IMR-90 (cell line): Measurements from ENCODE around the gene CCT3.

Source experiments
- CEBPB ChIP-seq: IDR thresholded peaks from 2 replicates; pipeline ENCODE4 v1.6.1; 2012; ENCODE audit warnings: low read depth, low read length, improper control_type of control experiment
- CHD1 ChIP-seq: IDR thresholded peaks from 2 replicates; pipeline ENCODE4 v1.6.1; 2012; ENCODE audit warnings: low read depth, low read length, improper control_type of control experiment
- CTCF ChIP-seq: conservative IDR thresholded peaks from 2 replicates; pipeline ENCODE4 v1.5.1; 2012; ENCODE audit warnings: mild to moderate bottlenecking, low read depth, low read length, improper control_type of control experiment
- FOS ChIP-seq: fragments of 150-350 bp; IDR thresholded peaks from 2 replicates; pipeline ENCODE4 v1.6.1; 2016; ENCODE audit warnings: low read depth, low read length
- MAFK ChIP-seq: IDR thresholded peaks from 2 replicates; pipeline ENCODE4 v1.6.1; 2012; ENCODE audit warnings: low read depth, low read length, improper control_type of control experiment
- MXI1 ChIP-seq: IDR thresholded peaks from 2 replicates; pipeline ENCODE4 v1.6.1; 2012; ENCODE audit warnings: low read depth, mild to moderate bottlenecking, low read length, moderate library complexity, borderline replicate concordance
- POLR2A ChIP-seq: IDR thresholded peaks from 2 replicates; pipeline ENCODE4 v1.6.1; 2012; ENCODE audit warnings: mild to moderate bottlenecking, low read depth, low read length
- RAD21 ChIP-seq: IDR thresholded peaks from 2 replicates; pipeline ENCODE4 v1.6.1; 2012; ENCODE audit warnings: low read length, improper control_type of control experiment
- RCOR1 ChIP-seq: IDR thresholded peaks from 2 replicates; pipeline ENCODE4 v1.6.1; 2012; ENCODE audit warnings: mild to moderate bottlenecking, low read length, improper control_type of control experiment; ENCODE audit not compliant: insufficient replicate concordance
- RFX5 ChIP-seq: IDR thresholded peaks from 2 replicates; pipeline ENCODE4 v1.8.0; 2012; ENCODE audit warnings: low read depth, mild to moderate bottlenecking, low read length, moderate library complexity
- SMC3 ChIP-seq: fragments of 150-350 bp; IDR thresholded peaks from 2 replicates; pipeline ENCODE4 v1.6.1; 2016; ENCODE audit warnings: low read depth, mild to moderate bottlenecking, antibody characterized with exemption, low read length, moderate library complexity
- TF ChIP-seq, protein P1 (sequence below): fragments of 150-350 bp; IDR thresholded peaks from 2 replicates; pipeline ENCODE4 v1.6.1; 2017; ENCODE audit warnings: mild to moderate bottlenecking, antibody characterized with exemption, low read length, low read depth
- TF ChIP-seq, protein P2 (sequence below): fragments of 150-350 bp; IDR thresholded peaks from 2 replicates; pipeline ENCODE4 v1.6.1; 2016; ENCODE audit warnings: low read depth, mild to moderate bottlenecking, low read length, moderate library complexity, borderline replicate concordance

DNA sequence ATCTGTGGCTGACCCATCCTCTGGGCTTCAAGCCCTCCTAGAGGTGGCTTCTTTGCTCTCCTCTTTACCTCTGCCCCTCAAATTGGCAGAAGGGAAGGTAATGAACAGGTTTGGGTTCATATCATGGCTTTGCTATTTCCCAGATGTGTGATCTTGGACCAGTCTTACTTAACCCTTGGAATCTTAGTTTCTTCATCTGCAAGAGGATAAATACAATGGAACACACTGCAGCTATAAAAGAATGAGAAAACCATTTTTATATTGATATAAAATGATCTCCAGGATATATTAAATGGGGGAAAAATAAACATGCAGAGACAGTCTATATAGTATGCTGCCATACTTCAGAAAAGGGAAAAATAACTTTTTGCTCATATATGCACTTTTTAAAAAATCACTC lies 48.2 kb downstream of the CCT3 start:
- no peak for TF ChIP-seq CTCF
- TF ChIP-seq RAD21: no peak
- no peak for TF ChIP-seq POLR2A
- TF ChIP-seq SMC3: no peak
- no peak for TF ChIP-seq RFX5
- no peak for TF ChIP-seq CEBPB
- TF ChIP-seq, protein P1, sequence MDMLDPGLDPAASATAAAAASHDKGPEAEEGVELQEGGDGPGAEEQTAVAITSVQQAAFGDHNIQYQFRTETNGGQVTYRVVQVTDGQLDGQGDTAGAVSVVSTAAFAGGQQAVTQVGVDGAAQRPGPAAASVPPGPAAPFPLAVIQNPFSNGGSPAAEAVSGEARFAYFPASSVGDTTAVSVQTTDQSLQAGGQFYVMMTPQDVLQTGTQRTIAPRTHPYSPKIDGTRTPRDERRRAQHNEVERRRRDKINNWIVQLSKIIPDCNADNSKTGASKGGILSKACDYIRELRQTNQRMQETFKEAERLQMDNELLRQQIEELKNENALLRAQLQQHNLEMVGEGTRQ: no peak
- TF ChIP-seq RCOR1: no peak
- TF ChIP-seq MAFK: no peak
- no peak for TF ChIP-seq CHD1
- no peak for TF ChIP-seq MXI1
- TF ChIP-seq FOS: no peak
- TF ChIP-seq, protein P2, sequence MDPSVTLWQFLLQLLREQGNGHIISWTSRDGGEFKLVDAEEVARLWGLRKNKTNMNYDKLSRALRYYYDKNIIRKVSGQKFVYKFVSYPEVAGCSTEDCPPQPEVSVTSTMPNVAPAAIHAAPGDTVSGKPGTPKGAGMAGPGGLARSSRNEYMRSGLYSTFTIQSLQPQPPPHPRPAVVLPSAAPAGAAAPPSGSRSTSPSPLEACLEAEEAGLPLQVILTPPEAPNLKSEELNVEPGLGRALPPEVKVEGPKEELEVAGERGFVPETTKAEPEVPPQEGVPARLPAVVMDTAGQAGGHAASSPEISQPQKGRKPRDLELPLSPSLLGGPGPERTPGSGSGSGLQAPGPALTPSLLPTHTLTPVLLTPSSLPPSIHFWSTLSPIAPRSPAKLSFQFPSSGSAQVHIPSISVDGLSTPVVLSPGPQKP: no peak
